Common myeloid progenitor, CD34-positive (primary cell): Measurements from ENCODE around the gene RANBP17.
"Not testable (repeated sequence)": the region's sequence is repeated elsewhere in the genome, so short reads cannot be mapped to it uniquely, and the experiment has no call there.

ENCODE experiments used
- CTCF ChIA-PET: fragments of 350-600 bp; sonication (Branson Sonifier 250); formaldehyde crosslinking; loops from one replicate; lab custom pipeline; 2021; ENCODE audit warnings: antibody characterized with exemption; lab: Charles Lee
- POLR2A ChIA-PET: fragments of 350-600 bp; sonication (Branson Sonifier 250); formaldehyde crosslinking; loops from one replicate; lab custom pipeline; 2021; ENCODE audit warnings: antibody characterized with exemption; lab: Charles Lee
- DNase-seq, 3 donors: peaks; one replicate each; pipeline versions ENCODE4 v3.0.0 to v3.0.0-alpha.2; 2013
- H3K27ac ChIP-seq, 2 experiments: 1 replicate in 1 of 2; 2 replicates in 1 of 2; pipeline ENCODE4 v1.7.0; 2013; ENCODE audit warnings: inconsistent platforms in 2 of 2, low read length in 2 of 2, mild to moderate bottlenecking in 2 of 2, low read depth in 1 of 2, moderate library complexity in 1 of 2; ENCODE audit not compliant: severe bottlenecking in 2 of 2, insufficient read depth in 1 of 2, poor library complexity in 1 of 2
- H3K27me3 ChIP-seq, 5 experiments: replicated peaks in 2 of 5; 1 replicate in 3 of 5; 2 replicates in 2 of 5; pipeline versions ENCODE4 v1.6.1 to v1.7.0; 2013; ENCODE audit warnings: low read length in 4 of 5, mild to moderate bottlenecking in 2 of 5, moderate library complexity in 2 of 5, inconsistent platforms in 1 of 5; ENCODE audit not compliant: insufficient read depth in 5 of 5, control insufficient read depth in 4 of 5
- H3K36me3 ChIP-seq, 4 experiments: 1 replicate in 2 of 4; 2 replicates in 2 of 4; pipeline versions ENCODE4 v1.6.1 to v1.7.0; 2013; ENCODE audit warnings: low read length in 3 of 4, control low read depth in 1 of 4, mild to moderate bottlenecking in 1 of 4; ENCODE audit not compliant: control insufficient read depth in 4 of 4, insufficient read depth in 4 of 4
- H3K4me1 ChIP-seq, 4 experiments: 1 replicate in 3 of 4; 2 replicates in 1 of 4; pipeline versions ENCODE4 v1.6.1 to v1.7.1; 2013; ENCODE audit warnings: low read length in 3 of 4, mild to moderate bottlenecking in 3 of 4, control low read depth in 1 of 4, inconsistent platforms in 1 of 4, moderate library complexity in 1 of 4; ENCODE audit not compliant: control insufficient read depth in 4 of 4, insufficient read depth in 4 of 4; ENCODE audit errors: control extremely low read depth in 1 of 4
- H3K4me3 ChIP-seq, 7 experiments: 1 replicate in 4 of 7; 2 replicates in 3 of 7; pipeline versions ENCODE4 v1.5.1 to v1.7.0; 2013; ENCODE audit warnings: mild to moderate bottlenecking in 7 of 7, low read length in 6 of 7, moderate library complexity in 6 of 7, inconsistent platforms in 2 of 7, low read depth in 2 of 7, control low read depth in 1 of 7; ENCODE audit not compliant: insufficient read depth in 4 of 7, control insufficient read depth in 1 of 7; ENCODE audit errors: extremely low read depth in 1 of 7
- H3K9me3 ChIP-seq, 5 experiments: 1 replicate in 4 of 5; 2 replicates in 1 of 5; pipeline versions ENCODE4 v1.6.1 to v1.7.1; 2013; ENCODE audit warnings: low read length in 4 of 5, mild to moderate bottlenecking in 2 of 5, inconsistent platforms in 1 of 5, low read depth in 1 of 5, moderate library complexity in 1 of 5; ENCODE audit not compliant: control insufficient read depth in 4 of 5, insufficient read depth in 2 of 5; ENCODE audit errors: control extremely low read depth in 1 of 5
- WGBS: methylation state at CpG from one replicate; pipeline ENCODE4 v1.1.5; 2013; ENCODE audit not compliant: insufficient coverage; 5-methylcytosine and 5-hydroxymethylcytosine counted together

Gene RANBP17

DNA sequence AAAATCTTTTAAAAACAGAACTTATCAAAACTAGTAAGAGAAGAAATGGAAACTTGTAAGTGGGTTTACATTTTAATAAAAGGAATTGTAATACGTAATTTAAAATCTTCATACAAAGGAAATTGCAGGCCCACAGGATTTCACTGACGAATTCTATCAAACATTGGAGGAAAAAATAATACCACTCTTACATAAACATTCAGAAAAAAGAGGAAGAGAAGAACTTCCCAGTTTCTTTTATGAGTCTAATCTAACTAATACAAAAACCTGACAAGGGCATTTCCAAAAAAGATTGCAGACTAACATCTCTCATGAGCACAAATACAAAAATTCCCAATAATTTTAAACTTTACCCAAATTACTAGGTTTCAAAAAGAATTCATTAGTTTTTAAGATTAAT is 149.0 kb downstream of the RANBP17 start:
- peak in 2 of 3 donors; percentile 36 to 49 for DNase-seq
- H3K36me3 ChIP-seq: no peaks in the 10 kb centered on the region
- H3K4me3 ChIP-seq: no peak overlapping the region
- H3K27ac ChIP-seq: no peak overlapping the region
- H3K4me1 ChIP-seq: peaks cover 0 to 9% (median 2%) of the 10 kb centered on the region in 4 experiments
- POLR2A ChIA-PET: no interaction called here
- H3K9me3 ChIP-seq: peaks cover 0 to 4% (median 0%) of the 10 kb centered on the region in 5 experiments
- WGBS: no CpG with 5 or more reads among the region's 2 CpGs
- CTCF ChIA-PET: no interaction called here
- no peaks in the 10 kb centered on the region for H3K27me3 ChIP-seq

DNA sequence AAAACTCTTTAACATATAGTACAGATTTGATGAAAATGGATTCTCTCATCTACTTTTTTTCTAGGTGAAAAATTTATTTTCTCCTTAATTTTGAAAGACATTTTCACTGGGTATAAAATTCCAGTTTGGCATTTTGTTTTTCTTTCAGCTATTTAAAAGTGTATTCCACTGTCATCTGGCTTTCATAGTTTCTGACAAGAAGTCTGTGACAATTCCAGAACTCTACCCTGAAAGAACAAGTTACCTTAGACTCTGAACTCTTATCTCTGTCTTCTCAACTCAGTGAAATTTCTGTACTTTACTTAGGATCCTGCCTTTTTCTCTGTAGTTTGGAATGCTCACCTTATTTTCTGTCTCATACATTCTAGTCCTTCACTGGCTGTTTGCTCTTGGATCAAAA is 161.7 kb downstream of the RANBP17 start:
- ChIA-PET CTCF (no interaction called here), POLR2A (interaction anchor here (0.5 kb wide), 1 partner anchor 328 kb away, joined by 4 read pairs; no protein-coding TSS in a partner anchor)
- Histone ChIP-seq H3K27me3 (no peaks in the 10 kb centered on the region), H3K4me1 (no peaks in the 10 kb centered on the region), H3K9me3 (peaks cover 3 to 38% (median 8%) of the 10 kb centered on the region in 5 experiments), H3K4me3 (no peak overlapping the region), H3K27ac (no peak overlapping the region), H3K36me3 (peaks cover 0 to 3% (median 0%) of the 10 kb centered on the region in 4 experiments)
- DNase-seq: peak in 2 of 3 donors; percentile 13 to 40

DNA sequence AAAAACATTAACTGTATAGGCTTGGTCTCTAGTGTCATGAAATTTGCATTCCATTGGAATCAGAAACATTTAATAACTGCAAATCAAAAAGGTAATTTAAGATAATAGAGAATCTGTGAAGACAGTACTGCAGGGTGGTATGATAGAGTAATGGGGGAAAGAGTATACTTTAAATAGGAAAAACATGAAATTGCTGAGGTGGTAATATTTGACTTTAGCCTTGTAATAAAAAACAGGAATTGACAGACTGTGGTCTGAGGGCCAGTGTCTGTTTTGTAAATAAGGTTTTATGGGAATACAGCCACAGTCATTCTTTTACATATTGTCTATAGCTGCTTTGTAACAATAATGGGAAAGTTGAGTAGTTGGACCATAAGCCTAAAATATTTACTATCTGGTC is 162.3 kb downstream of the RANBP17 start:
- Histone ChIP-seq H3K36me3 (peaks cover 0 to 3% (median 0%) of the 10 kb centered on the region in 4 experiments), H3K4me1 (no peaks in the 10 kb centered on the region), H3K4me3 (no peak overlapping the region), H3K27me3 (no peaks in the 10 kb centered on the region), H3K27ac (no peak overlapping the region), H3K9me3 (peaks cover 3 to 38% (median 8%) of the 10 kb centered on the region in 5 experiments)
- ChIA-PET CTCF (no interaction called here), POLR2A (no interaction called here)
- DNase-seq: no peak

DNA sequence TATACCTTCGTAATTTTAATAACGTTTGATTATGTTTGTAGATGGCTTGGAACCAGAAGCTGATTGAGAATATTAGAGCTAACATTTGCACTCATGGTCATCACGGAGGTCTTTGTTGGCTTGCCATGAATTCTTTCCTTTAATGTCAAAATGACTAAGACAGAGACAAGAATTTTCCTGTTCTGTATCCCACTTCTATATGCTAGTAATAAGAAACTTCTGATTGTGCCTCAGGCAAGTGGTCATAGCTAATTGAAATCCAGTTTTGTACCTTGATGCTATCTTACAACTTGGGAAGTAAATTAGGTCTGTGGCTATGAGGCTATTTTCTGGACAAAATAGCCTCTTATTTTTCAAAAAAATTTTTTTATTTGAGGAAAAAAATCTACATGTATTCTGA is 167.6 kb downstream of the RANBP17 start:
- DNase-seq: no peak
- ChIA-PET CTCF (no interaction called here), POLR2A (no interaction called here)
- H3K36me3 ChIP-seq: peaks cover 0 to 3% (median under 1%) of the 10 kb centered on the region in 4 experiments
- no peaks in the 10 kb centered on the region for H3K27me3 ChIP-seq
- H3K27ac ChIP-seq: no peak overlapping the region
- H3K4me3 ChIP-seq: no peak overlapping the region
- H3K9me3 ChIP-seq: peaks cover 0 to 8% (median 0%) of the 10 kb centered on the region in 5 experiments
- no peaks in the 10 kb centered on the region for H3K4me1 ChIP-seq
- WGBS: 100% methylated on average over 3 of the region's 3 CpGs

DNA sequence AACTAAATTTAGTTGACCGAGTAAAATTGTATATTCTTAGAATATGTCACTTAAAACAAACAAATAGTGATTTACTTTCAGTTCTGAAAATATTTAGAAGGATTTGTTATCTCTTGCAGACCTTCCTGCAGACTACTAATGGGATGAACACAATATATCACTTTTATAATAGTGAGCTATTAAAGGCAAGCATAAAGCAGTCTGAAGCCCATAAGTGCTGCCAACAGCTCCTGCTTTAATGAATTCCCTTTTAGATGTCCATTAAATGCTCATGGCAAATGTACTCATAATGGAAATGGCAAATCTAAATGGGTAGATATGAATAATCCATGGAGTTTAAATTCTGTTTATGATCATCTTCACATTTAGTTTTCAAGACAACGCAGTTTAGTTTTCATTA is 170.2 kb downstream of the RANBP17 start:
- CTCF ChIA-PET: no interaction called here
- no CpG with 5 or more reads among the region's 2 CpGs for WGBS
- Histone ChIP-seq H3K9me3 (no peaks in the 10 kb centered on the region), H3K4me3 (no peak overlapping the region), H3K27me3 (no peaks in the 10 kb centered on the region), H3K27ac (no peak overlapping the region), H3K4me1 (no peaks in the 10 kb centered on the region), H3K36me3 (peaks cover 0 to 2% (median 0%) of the 10 kb centered on the region in 4 experiments)
- POLR2A ChIA-PET: interaction anchor here (0.6 kb wide), 1 partner anchor 252 kb away, joined by 4 read pairs; no protein-coding TSS in a partner anchor
- DNase-seq: no peak

DNA sequence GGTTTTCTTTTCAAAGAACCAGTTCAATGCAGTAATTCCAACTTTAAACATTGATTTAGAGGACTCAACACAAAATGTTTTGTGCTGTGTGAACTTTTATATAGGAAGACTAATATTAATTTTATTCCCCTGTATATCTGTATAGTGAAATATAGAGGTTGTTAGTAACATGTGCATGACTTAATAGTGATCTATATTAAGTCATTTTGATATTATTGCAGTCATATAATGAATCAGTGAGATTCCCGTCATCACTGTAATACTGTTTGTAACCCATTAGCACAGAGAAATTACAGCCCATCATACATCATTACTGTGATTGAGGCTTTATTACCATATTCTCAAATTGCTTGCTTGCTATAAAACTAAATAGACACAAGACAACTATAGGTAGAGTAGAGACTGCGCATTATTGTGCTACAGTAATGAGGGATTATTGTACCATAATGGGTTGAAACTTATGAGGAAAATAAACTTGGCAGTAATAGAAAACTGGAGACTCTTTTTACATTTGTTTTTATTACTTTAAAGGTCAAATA is 170.7 kb downstream of the RANBP17 start:
- Histone ChIP-seq H3K36me3 (peaks cover 0 to 2% (median 0%) of the 10 kb centered on the region in 4 experiments), H3K27me3 (no peaks in the 10 kb centered on the region), H3K4me3 (no peak overlapping the region), H3K9me3 (no peaks in the 10 kb centered on the region), H3K27ac (no peak overlapping the region), H3K4me1 (no peaks in the 10 kb centered on the region)
- POLR2A ChIA-PET: no interaction called here
- DNase-seq: no peak
- WGBS: no CpG with 5 or more reads among the region's 2 CpGs
- CTCF ChIA-PET: no interaction called here

DNA sequence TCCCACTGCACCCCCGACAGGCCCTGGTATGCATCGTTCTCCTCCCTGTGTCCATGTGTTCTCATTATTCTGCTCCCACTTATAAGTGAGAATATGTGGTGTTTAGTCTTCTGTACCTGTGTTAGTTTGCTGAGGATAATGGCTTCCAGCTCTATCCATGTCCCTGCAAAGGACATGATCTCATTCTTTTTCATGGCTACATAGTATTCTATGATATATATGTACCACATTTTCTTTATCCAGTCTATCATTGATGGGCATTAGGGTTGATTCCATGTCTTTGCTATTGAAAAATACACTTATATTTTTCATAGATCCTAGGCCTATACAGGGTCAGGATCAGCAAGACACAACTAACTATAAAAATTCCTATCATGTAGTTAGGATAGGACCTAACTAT is 180.1 kb downstream of the RANBP17 start:
- H3K27ac ChIP-seq, H3K27me3 ChIP-seq, H3K4me1 ChIP-seq, CTCF ChIA-PET, DNase-seq, H3K36me3 ChIP-seq, H3K4me3 ChIP-seq, H3K9me3 ChIP-seq, POLR2A ChIA-PET: not testable (repeated sequence)
- no CpG with 5 or more reads among the region's 2 CpGs for WGBS
